ENCODE data around the gene CDKAL1. TPM values are rescaled to one million over a fixed set of nuclear protein-coding genes. Genes with fewer than 3 reads are reported as not detected.

Gene CDKAL1
- total RNA-seq, 1 donor from 2014 or later: 24.8 TPM

DNA sequence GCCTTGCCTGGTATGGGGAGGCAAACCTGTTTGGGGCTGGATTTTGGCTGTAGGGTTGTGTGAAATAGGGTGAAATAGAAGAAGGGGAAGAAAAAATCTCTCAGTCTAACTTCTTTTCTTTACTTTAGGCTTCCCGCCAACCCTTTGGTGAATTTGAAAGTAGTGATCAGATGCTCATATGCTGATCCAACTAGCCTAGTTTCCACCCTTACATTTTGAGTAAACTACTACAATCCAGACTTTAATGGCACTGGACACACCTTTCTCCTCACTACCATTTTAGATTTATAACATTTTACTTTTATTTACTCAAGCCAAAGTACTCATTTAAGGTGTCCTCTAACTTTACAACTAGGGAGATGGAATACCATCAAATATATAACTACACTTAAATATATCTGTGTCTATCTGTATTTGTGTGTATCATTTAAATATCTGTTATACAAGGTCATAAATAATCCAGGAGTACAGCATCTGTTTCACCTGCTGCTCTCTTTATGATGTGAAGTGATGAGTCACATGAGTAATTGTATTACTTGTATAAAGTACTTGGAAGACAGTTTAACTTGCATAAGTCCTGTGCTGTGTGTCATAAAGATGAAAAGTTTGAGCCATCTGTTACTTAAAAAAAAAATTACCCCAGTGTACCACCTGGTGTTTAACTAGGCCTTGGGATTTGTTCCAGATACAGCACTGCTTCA, 172.1 kb downstream of the CDKAL1 start:
- no peak overlapping the region for H3K4me3 Mint-ChIP-seq (ENCODE audit: unreplicated experiment)
- peak overlapping the region; percentile 70 for H3K27ac Mint-ChIP-seq (ENCODE audit: unreplicated experiment)
- no peaks in the 10 kb centered on the region for H3K36me3 Mint-ChIP-seq (ENCODE audit: unreplicated experiment)
- no peaks in the 10 kb centered on the region for H3K27me3 Mint-ChIP-seq (ENCODE audit: unreplicated experiment)
- TF ChIP-seq, protein P1, sequence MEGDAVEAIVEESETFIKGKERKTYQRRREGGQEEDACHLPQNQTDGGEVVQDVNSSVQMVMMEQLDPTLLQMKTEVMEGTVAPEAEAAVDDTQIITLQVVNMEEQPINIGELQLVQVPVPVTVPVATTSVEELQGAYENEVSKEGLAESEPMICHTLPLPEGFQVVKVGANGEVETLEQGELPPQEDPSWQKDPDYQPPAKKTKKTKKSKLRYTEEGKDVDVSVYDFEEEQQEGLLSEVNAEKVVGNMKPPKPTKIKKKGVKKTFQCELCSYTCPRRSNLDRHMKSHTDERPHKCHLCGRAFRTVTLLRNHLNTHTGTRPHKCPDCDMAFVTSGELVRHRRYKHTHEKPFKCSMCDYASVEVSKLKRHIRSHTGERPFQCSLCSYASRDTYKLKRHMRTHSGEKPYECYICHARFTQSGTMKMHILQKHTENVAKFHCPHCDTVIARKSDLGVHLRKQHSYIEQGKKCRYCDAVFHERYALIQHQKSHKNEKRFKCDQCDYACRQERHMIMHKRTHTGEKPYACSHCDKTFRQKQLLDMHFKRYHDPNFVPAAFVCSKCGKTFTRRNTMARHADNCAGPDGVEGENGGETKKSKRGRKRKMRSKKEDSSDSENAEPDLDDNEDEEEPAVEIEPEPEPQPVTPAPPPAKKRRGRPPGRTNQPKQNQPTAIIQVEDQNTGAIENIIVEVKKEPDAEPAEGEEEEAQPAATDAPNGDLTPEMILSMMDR (IDR thresholded peaks at IDR 0.05; ENCODE audit: partially characterized antibody, unreplicated experiment): no peak
- H3K9me3 Mint-ChIP-seq (ENCODE audit: unreplicated experiment): peaks cover 2% of the 10 kb centered on the region
- DNase-seq: no peak
- H3K4me1 Mint-ChIP-seq (ENCODE audit: low read depth, unreplicated experiment): peaks cover 56% of the 10 kb centered on the region

DNA sequence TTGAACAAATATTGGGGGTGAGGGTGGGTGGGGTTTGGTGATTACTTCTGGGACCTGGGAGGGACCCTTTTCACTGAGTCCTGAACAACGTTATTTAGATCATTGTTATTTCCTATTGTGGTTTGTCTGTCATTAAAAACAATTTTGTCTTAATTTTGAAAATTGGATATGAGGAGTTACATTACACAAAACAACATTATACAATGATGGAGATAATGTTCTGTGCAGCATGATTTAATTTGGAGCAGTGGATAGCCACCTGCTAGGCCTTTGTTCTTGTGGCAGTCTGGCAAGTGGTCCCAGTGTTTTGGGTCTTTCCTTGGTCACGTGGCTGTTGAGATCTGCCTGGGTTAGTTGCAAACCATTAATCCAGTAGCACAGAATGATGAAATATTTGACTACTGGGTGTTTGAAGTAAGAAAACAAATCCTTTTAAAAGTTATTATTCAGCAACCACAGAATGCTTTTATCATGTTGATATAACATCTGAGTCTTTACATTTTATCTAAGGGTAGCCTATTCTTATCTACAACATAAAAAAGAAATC, 172.8 kb downstream of the CDKAL1 start:
- TF ChIP-seq, protein P1 (IDR thresholded peaks at IDR 0.05; ENCODE audit: partially characterized antibody, unreplicated experiment): no peak
- Mint-ChIP-seq H3K27ac (ENCODE audit: unreplicated experiment) (peak overlapping the region; percentile 70), H3K36me3 (ENCODE audit: unreplicated experiment) (no peaks in the 10 kb centered on the region), H3K27me3 (ENCODE audit: unreplicated experiment) (no peaks in the 10 kb centered on the region), H3K4me1 (ENCODE audit: low read depth, unreplicated experiment) (peaks cover 50% of the 10 kb centered on the region), H3K4me3 (ENCODE audit: unreplicated experiment) (no peak overlapping the region), H3K9me3 (ENCODE audit: unreplicated experiment) (peaks cover 2% of the 10 kb centered on the region)
- DNase-seq: no peak

DNA sequence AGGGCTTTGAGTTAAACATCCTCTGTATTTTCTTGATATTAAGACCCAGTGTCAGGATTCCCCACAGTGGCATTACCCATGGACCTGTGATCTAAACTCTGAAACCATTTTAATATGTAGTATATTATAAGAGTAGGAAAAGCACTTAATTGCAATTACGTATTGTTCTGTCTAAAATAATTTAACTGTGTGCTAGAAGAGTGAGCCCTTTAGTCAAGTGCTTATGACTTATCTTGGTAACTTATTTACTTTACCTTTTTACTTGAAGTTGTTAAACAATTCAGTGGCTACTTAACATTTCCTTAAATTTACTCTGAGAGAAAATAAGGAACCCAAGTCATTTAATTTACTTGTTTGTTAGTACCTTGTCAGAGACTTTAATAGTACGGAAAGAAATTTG, 173.6 kb downstream of the CDKAL1 start:
- H3K4me3 Mint-ChIP-seq (ENCODE audit: unreplicated experiment): no peak overlapping the region
- peaks cover 2% of the 10 kb centered on the region for H3K9me3 Mint-ChIP-seq (ENCODE audit: unreplicated experiment)
- DNase-seq: no peak
- H3K27ac Mint-ChIP-seq (ENCODE audit: unreplicated experiment): no peak overlapping the region
- H3K4me1 Mint-ChIP-seq (ENCODE audit: low read depth, unreplicated experiment): peaks cover 42% of the 10 kb centered on the region
- TF ChIP-seq, protein P1 (IDR thresholded peaks at IDR 0.05; ENCODE audit: partially characterized antibody, unreplicated experiment): no peak
- no peaks in the 10 kb centered on the region for H3K27me3 Mint-ChIP-seq (ENCODE audit: unreplicated experiment)
- no peaks in the 10 kb centered on the region for H3K36me3 Mint-ChIP-seq (ENCODE audit: unreplicated experiment)

DNA sequence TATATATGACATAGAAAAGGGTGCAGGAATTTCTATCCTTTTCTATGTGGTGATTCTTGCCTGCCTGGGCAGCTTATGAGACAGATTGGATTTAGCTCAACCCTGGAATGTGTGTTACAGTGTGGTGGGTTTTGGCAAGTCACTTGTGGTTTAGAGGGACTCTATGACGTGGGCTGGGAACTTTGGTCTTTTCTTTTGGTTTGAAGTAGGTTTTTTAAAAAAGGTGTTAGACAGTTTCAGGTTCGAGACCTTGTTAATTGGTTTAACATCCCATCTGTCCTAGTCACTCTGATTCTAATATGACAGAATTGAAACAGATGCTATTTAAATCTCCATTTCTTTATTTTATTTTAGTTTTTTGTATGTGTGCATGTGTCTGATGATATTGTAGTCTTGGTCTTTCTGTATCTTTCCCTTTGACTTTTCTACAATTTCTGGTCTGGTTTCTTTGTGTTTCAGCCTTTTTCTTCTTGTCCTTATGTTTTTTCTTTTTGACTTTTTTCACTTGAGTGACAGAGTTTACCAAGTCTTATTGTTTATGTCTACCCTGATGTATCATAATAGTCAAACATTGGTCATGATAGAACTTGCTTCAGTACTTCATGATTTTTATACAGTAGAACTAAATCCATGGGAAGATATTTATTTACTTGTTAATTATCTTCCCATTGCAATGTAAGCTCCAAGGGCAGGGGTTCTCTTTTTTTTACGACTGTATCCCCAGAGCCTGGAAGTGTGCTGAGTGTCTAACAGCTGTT, 174.3 kb downstream of the CDKAL1 start:
- TF ChIP-seq, protein P1 (IDR thresholded peaks at IDR 0.05; ENCODE audit: partially characterized antibody, unreplicated experiment): no peak
- Mint-ChIP-seq H3K36me3 (ENCODE audit: unreplicated experiment) (no peaks in the 10 kb centered on the region), H3K9me3 (ENCODE audit: unreplicated experiment) (peaks cover 2% of the 10 kb centered on the region), H3K4me3 (ENCODE audit: unreplicated experiment) (peak overlapping the region; percentile 18), H3K4me1 (ENCODE audit: low read depth, unreplicated experiment) (peaks cover 41% of the 10 kb centered on the region), H3K27me3 (ENCODE audit: unreplicated experiment) (no peaks in the 10 kb centered on the region), H3K27ac (ENCODE audit: unreplicated experiment) (peak overlapping the region; percentile 59)
- DNase-seq: no peak

DNA sequence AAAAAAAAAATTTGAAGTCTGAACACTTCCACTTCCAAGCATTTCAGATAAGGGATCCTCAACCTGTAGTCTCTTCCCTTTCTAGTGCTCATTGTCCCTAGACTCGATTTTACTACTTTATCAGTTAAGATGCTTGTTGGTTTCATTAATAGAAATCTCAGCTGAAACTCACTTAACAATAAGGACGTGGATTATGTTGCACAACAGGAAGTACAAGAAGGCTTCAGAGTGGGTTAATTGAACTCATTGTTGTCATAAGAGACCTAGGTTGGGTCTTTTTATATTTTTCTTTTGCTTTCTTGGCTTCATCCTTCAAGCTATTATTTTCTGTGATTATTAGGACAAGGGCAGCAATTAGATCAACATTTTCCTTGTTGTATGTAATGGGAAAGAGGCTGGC, 175.2 kb downstream of the CDKAL1 start:
- DNase-seq: no peak
- Mint-ChIP-seq H3K36me3 (ENCODE audit: unreplicated experiment) (no peaks in the 10 kb centered on the region), H3K27ac (ENCODE audit: unreplicated experiment) (no peak overlapping the region), H3K9me3 (ENCODE audit: unreplicated experiment) (peaks cover 2% of the 10 kb centered on the region), H3K4me1 (ENCODE audit: low read depth, unreplicated experiment) (peaks cover 34% of the 10 kb centered on the region), H3K27me3 (ENCODE audit: unreplicated experiment) (no peaks in the 10 kb centered on the region), H3K4me3 (ENCODE audit: unreplicated experiment) (no peak overlapping the region)
- TF ChIP-seq, protein P1 (IDR thresholded peaks at IDR 0.05; ENCODE audit: partially characterized antibody, unreplicated experiment): no peak

Data from glutamatergic neuron (in vitro differentiated cells).